CD4-positive, alpha-beta T cell (primary cell): ENCODE data around the gene MANEAL. TPM values are rescaled to one million over a fixed set of nuclear protein-coding genes. Genes with fewer than 3 reads are reported as not detected.

Source experiments
- ATAC-seq: fragments of 200-7000 bp; cut with Tn5 transposase; one replicate; pipeline ENCODE4 v1.10.0; 2022; ENCODE audit warnings: mild to moderate bottlenecking; ENCODE audit not compliant: poor library complexity
- CTCF ChIA-PET: fragments of 350-600 bp; sonication (Branson Sonifier 250); formaldehyde crosslinking; loops from one replicate; lab custom pipeline; 2021; ENCODE audit warnings: antibody characterized with exemption, inconsistent platforms; lab: Charles Lee
- POLR2A ChIA-PET: fragments of 350-600 bp; sonication (Branson Sonifier 250); formaldehyde crosslinking; loops from one replicate; lab custom pipeline; 2021; ENCODE audit warnings: antibody characterized with exemption, inconsistent platforms; lab: Charles Lee
- DNase-seq, 14 experiments: peaks; one replicate each; pipeline ENCODE4 v3.0.0-alpha.2; 2013 to 2020; ENCODE audit warnings: mixed read lengths in 2 of 14
- H3K27ac ChIP-seq, 2 donors: one replicate each; pipeline versions ENCODE4 v1.5.1 to v1.7.0; 2013; ENCODE audit warnings: low read length in 2 of 2, low read depth in 1 of 2, mild to moderate bottlenecking in 1 of 2
- H3K27me3 ChIP-seq, 2 experiments: 1 replicate in 1 of 2; 2 replicates in 1 of 2; pipeline versions ENCODE4 v1.6.1 to v1.7.0; 2013; ENCODE audit warnings: low read length in 2 of 2, control low read depth in 1 of 2, mild to moderate bottlenecking in 1 of 2, moderate library complexity in 1 of 2; ENCODE audit not compliant: insufficient read depth in 2 of 2, control insufficient read depth in 1 of 2
- H3K36me3 ChIP-seq: one replicate; pipeline ENCODE4 v1.6.1; 2013; ENCODE audit warnings: low read length, control low read depth; ENCODE audit not compliant: insufficient read depth
- H3K4me1 ChIP-seq: one replicate; pipeline ENCODE4 v1.6.1; 2013; ENCODE audit warnings: low read length, control low read depth; ENCODE audit not compliant: insufficient read depth
- H3K4me3 ChIP-seq: one replicate; pipeline ENCODE4 v1.5.1; 2013; ENCODE audit warnings: mild to moderate bottlenecking, low read length, moderate library complexity
- H3K9me3 ChIP-seq, 2 experiments: 1 replicate in 1 of 2; 2 replicates in 1 of 2; pipeline versions ENCODE4 v1.6.1 to v1.7.0; 2013; ENCODE audit warnings: low read length in 2 of 2, mild to moderate bottlenecking in 2 of 2, control low read depth in 1 of 2, moderate library complexity in 1 of 2; ENCODE audit not compliant: control insufficient read depth in 1 of 2, insufficient read depth in 1 of 2
- H3K27ac Mint-ChIP-seq: one replicate; pipeline ENCODE4 v1.8.0; 2020; ENCODE audit warnings: mixed read lengths
- H3K27me3 Mint-ChIP-seq: one replicate; pipeline ENCODE4 v1.8.0; 2021; ENCODE audit warnings: mixed read lengths
- H3K36me3 Mint-ChIP-seq: one replicate; pipeline ENCODE4 v1.8.0; 2021; ENCODE audit warnings: low read depth, mixed read lengths
- H3K4me1 Mint-ChIP-seq: one replicate; pipeline ENCODE4 v1.8.0; 2021; ENCODE audit warnings: low read depth, mixed read lengths
- H3K4me3 Mint-ChIP-seq: one replicate; pipeline ENCODE4 v1.8.0; 2020; ENCODE audit warnings: mild to moderate bottlenecking, mixed read lengths
- H3K9me3 Mint-ChIP-seq: one replicate; pipeline ENCODE4 v1.8.0; 2020; ENCODE audit warnings: mixed read lengths
- intact Hi-C, 2 experiments: fragments of 100-400 bp; cut with DNase I in 1 of 2; cut with micrococcal nuclease in 1 of 2; formaldehyde crosslinking; loops; one replicate each; pipeline versions ENCODE4 v1.15.1 to v1.9.0; 2023 to 2025; cut with DNase I, micrococcal nuclease
- total RNA-seq, 174 experiments: library from RNA in 2 of 174; stranded (reverse) in 2 of 174; gene quantifications; one replicate each; pipeline ENCODE4 v1.2.3 and lab custom pipeline; 2021 to 2026
- TF ChIP-seq, protein P1 (sequence below): fragments of 200-600 bp; IDR thresholded peaks from one replicate; pipeline ENCODE4 v1.8.0; 2022; ENCODE audit warnings: antibody characterized with exemption, mild to moderate bottlenecking

Gene MANEAL
- total RNA-seq, 2 experiments from 2014 or later: 0.33 to 0.53 TPM

DNA sequence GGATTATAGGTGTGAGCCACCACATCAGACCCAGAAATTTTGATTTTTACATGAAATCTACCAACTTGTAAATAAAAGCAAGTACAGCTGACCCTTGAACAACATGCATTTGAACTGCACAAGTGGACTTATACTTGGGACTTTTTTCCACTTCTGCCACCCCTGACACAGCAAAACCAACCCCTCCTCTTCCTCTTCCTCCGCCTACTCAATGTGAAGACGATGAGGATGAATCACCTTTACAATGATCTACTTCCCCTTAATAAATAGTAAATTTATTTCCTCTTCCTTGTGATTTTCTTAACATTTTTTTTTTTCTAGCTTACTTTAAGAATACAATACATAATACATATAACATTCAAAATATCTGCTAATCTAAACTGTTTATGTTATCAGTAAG lies 31.9 kb downstream of the MANEAL start:
- peaks cover 75% of the 10 kb centered on the region for H3K36me3 Mint-ChIP-seq
- ChIA-PET CTCF (no interaction called here), POLR2A (no interaction called here)

GRCh38 chr1:37828410-37829074 lies 34.9 kb downstream of the MANEAL start:
- H3K27ac Mint-ChIP-seq: no peak overlapping the region
- ATAC-seq (no peak), DNase-seq (no peak)
- Histone ChIP-seq H3K27me3 (no peaks in the 10 kb centered on the region), H3K36me3 (peaks cover 53% of the 10 kb centered on the region), H3K4me1 (no peaks in the 10 kb centered on the region), H3K9me3 (no peaks in the 10 kb centered on the region), H3K27ac (no peak overlapping the region), H3K4me3 (no peak overlapping the region)
- CTCF ChIA-PET: no interaction called here
- TF ChIP-seq, protein P1, sequence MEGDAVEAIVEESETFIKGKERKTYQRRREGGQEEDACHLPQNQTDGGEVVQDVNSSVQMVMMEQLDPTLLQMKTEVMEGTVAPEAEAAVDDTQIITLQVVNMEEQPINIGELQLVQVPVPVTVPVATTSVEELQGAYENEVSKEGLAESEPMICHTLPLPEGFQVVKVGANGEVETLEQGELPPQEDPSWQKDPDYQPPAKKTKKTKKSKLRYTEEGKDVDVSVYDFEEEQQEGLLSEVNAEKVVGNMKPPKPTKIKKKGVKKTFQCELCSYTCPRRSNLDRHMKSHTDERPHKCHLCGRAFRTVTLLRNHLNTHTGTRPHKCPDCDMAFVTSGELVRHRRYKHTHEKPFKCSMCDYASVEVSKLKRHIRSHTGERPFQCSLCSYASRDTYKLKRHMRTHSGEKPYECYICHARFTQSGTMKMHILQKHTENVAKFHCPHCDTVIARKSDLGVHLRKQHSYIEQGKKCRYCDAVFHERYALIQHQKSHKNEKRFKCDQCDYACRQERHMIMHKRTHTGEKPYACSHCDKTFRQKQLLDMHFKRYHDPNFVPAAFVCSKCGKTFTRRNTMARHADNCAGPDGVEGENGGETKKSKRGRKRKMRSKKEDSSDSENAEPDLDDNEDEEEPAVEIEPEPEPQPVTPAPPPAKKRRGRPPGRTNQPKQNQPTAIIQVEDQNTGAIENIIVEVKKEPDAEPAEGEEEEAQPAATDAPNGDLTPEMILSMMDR: no peak
- H3K4me1 Mint-ChIP-seq: no peaks in the 10 kb centered on the region
- POLR2A ChIA-PET: no interaction called here
- H3K9me3 Mint-ChIP-seq: no peaks in the 10 kb centered on the region
- H3K36me3 Mint-ChIP-seq: peaks cover 73% of the 10 kb centered on the region
- no peak overlapping the region for H3K4me3 Mint-ChIP-seq
- intact Hi-C loops: no loop called here
- H3K27me3 Mint-ChIP-seq: no peaks in the 10 kb centered on the region

More for the DNA sequence above, 31.9 kb downstream of the MANEAL start:
- Histone ChIP-seq H3K27me3 (no peaks in the 10 kb centered on the region), H3K27ac (no peak overlapping the region), H3K4me3 (no peak overlapping the region), H3K36me3 (peaks cover 46% of the 10 kb centered on the region), H3K4me1 (no peaks in the 10 kb centered on the region), H3K9me3 (no peaks in the 10 kb centered on the region)
- intact Hi-C loops: loop anchor here in 1 of 2 experiments (1.0 kb wide), 1 partner anchor 32 kb away; the partner anchor contains the start of gene MANEAL
- Mint-ChIP-seq H3K27me3 (no peaks in the 10 kb centered on the region), H3K4me3 (no peak overlapping the region), H3K9me3 (no peaks in the 10 kb centered on the region), H3K4me1 (no peaks in the 10 kb centered on the region), H3K27ac (no peak overlapping the region)
- TF ChIP-seq, protein P1: no peak
- ATAC-seq: no peak
- DNase-seq: peak in 2 of 14 experiments; percentile 37 to 47

DNA sequence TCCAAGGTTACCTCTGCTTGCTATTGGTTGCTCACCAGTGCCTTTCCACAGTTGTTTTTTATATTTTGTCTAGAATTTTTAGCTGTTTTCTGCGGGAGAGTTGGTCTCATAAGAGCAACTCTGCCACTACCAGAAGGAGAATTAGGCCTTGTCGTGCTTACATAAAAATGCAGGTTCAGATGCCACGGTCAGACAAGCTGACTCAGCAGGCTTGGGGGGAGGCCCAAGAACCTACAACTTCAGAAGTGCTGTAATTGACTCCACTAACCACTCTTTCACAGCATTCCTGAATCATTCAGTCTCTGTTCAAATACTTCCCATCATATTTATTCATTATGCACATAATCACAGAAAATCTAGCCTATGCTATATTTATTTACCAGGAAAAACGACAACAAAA lies 37.5 kb downstream of the MANEAL start:
- H3K36me3 ChIP-seq: peaks cover 67% of the 10 kb centered on the region
- POLR2A ChIA-PET: no interaction called here
- Mint-ChIP-seq H3K9me3 (no peaks in the 10 kb centered on the region), H3K4me1 (no peaks in the 10 kb centered on the region), H3K36me3 (peaks cover 82% of the 10 kb centered on the region), H3K27me3 (no peaks in the 10 kb centered on the region), H3K4me3 (no peak overlapping the region), H3K27ac (no peak overlapping the region)
- H3K9me3 ChIP-seq: no peaks in the 10 kb centered on the region
- DNase-seq (no peak), ATAC-seq (no peak)
- intact Hi-C loops: no loop called here
- H3K27me3 ChIP-seq: no peaks in the 10 kb centered on the region
- CTCF ChIA-PET: no interaction called here
- H3K4me3 ChIP-seq: no peak overlapping the region
- no peak overlapping the region for H3K27ac ChIP-seq
- no peaks in the 10 kb centered on the region for H3K4me1 ChIP-seq
- TF ChIP-seq, protein P1: no peak
